ENCODE results near the gene C9orf78. TPM values are rescaled to one million over a fixed set of nuclear protein-coding genes. Genes with fewer than 3 reads are reported as not detected.

C9orf78 gene
- total RNA-seq, 1 donor from 2014 or later: 77.3 TPM

DNA sequence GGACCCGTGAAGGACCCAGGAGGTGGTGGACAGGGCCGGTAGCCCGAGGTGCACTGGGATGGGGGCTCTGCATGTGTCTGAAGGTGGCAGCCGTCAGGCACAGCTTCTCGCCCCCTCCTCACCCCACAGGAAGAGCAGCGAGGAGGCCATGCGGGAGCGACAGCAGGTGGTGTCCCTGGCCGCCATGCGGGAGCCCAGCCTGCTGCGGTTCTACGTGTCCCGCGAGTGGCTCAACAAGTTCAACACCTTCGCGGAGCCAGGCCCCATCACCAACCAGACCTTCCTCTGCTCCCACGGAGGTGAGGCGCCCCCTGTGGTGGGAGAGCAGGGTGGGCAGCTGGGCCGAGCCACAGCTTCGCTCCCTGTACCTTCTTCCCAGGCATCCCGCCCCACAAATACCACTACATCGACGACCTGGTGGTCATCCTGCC, 40.1 kb upstream of the C9orf78 start:
- TF ChIP-seq, protein P1, sequence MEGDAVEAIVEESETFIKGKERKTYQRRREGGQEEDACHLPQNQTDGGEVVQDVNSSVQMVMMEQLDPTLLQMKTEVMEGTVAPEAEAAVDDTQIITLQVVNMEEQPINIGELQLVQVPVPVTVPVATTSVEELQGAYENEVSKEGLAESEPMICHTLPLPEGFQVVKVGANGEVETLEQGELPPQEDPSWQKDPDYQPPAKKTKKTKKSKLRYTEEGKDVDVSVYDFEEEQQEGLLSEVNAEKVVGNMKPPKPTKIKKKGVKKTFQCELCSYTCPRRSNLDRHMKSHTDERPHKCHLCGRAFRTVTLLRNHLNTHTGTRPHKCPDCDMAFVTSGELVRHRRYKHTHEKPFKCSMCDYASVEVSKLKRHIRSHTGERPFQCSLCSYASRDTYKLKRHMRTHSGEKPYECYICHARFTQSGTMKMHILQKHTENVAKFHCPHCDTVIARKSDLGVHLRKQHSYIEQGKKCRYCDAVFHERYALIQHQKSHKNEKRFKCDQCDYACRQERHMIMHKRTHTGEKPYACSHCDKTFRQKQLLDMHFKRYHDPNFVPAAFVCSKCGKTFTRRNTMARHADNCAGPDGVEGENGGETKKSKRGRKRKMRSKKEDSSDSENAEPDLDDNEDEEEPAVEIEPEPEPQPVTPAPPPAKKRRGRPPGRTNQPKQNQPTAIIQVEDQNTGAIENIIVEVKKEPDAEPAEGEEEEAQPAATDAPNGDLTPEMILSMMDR (IDR thresholded peaks at IDR 0.05; ENCODE audit: insufficient read depth, low read length, poor library complexity, severe bottlenecking): no peak
- Histone ChIP-seq H3K27me3 (ENCODE audit: control insufficient read depth, insufficient read depth, low read length) (no peaks in the 10 kb centered on the region), H3K36me3 (ENCODE audit: control insufficient read depth, insufficient read depth, low read length) (peaks cover 1% of the 10 kb centered on the region), H3K4me3 (ENCODE audit: low read depth, low read length) (no peak overlapping the region)
- no peak for DNase-seq (ENCODE audit: low read depth)

DNA sequence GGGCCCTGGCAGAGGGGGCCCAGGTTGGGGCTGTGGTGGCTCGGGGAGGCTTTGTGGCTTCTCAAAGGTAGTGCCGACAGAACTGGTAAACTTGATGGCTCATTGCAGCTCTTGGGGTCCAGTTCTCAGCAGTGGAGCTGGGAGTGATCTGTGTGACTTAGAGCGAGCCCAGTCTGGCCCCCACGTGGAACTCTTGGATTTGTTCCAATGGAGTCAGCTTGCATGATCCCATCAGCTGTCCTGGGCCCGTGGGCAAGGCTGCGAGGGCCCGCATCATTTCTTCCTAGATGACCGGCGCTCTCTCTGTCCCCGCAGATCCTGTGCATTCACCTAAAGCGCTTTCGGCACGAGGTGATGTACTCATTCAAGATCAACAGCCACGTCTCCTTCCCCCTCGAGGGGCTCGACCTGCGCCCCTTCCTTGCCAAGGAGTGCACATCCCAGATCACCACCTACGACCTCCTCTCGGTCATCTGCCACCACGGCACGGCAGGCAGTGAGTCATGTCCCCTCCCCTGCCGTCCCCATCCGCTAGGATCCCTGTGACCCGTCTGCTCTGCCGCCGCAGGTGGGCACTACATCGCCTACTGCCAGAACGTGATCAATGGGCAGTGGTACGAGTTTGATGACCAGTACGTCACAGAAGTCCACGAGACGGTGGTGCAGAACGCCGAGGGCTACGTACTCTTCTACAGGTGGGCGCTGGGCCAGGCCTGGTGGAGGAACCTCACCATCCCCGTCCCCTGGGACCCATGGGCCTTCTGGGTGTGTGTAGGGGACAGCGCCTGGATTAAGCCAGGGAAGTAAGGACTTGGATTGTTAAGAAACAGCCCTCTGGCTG, 39.4 kb upstream of the C9orf78 start:
- no peaks in the 10 kb centered on the region for H3K27me3 ChIP-seq (ENCODE audit: control insufficient read depth, insufficient read depth, low read length)
- no peak overlapping the region for H3K4me3 ChIP-seq (ENCODE audit: low read depth, low read length)
- TF ChIP-seq, protein P1 (IDR thresholded peaks at IDR 0.05; ENCODE audit: insufficient read depth, low read length, poor library complexity, severe bottlenecking): no peak
- peaks cover 1% of the 10 kb centered on the region for H3K36me3 ChIP-seq (ENCODE audit: control insufficient read depth, insufficient read depth, low read length)
- no peak for DNase-seq (ENCODE audit: low read depth)

DNA sequence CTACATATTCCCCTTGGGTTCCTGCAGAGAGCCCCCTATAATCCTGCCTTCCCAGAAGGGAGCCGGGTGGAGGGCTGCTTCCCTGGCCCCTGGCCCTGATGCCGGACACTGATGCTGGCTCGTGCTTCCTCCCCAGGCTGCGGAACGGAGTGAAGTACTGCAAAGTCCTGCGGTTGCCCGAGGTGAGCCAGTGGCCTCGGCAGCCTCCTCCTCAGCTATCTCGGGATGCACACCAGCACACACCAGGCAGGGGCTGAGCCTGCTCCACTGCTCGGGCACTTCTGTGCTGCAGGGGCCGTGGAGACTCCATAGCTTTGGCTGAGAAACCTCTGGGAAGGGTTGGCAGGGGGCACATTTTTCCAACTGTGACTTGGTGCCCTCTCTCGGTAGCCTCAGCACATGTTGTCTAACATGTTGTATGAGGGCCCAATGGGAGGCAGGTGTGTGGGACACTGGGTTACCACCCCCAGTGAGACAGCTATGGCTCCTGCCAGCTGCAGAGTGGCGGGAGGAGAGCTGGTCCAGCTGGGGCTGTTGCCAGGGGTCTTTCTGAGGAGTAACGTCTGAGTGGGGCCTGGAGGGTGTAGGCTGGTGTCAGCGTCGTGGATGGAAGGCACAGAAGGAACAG, 38.6 kb upstream of the C9orf78 start:
- H3K27me3 ChIP-seq (ENCODE audit: control insufficient read depth, insufficient read depth, low read length): no peaks in the 10 kb centered on the region
- DNase-seq (ENCODE audit: low read depth): no peak
- peaks cover 1% of the 10 kb centered on the region for H3K36me3 ChIP-seq (ENCODE audit: control insufficient read depth, insufficient read depth, low read length)
- no peak overlapping the region for H3K4me3 ChIP-seq (ENCODE audit: low read depth, low read length)
- TF ChIP-seq, protein P1 (IDR thresholded peaks at IDR 0.05; ENCODE audit: insufficient read depth, low read length, poor library complexity, severe bottlenecking): no peak

DNA sequence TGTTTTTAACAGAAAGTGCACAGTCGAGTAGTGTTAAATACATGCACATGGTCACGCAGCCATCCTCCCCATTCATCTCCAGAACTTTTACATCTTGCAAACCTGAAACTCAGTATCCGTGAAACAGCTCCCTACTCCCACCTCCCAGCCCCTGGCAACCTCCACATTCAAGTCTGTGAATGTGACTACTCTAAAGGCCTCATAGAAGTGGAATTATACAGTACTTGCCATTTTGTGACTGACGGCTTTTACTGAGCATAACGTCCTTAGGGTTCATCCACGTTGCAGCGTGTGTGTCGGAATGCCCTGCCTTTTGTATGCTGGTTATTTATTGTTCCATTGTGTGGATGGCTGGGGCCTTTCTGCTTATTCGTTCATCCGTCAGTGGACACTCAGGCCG, 36.0 kb upstream of the C9orf78 start:
- no peak overlapping the region for H3K4me3 ChIP-seq (ENCODE audit: low read depth, low read length)
- H3K27me3 ChIP-seq (ENCODE audit: control insufficient read depth, insufficient read depth, low read length): no peaks in the 10 kb centered on the region
- H3K36me3 ChIP-seq (ENCODE audit: control insufficient read depth, insufficient read depth, low read length): peaks cover 3% of the 10 kb centered on the region
- DNase-seq (ENCODE audit: low read depth): no peak
- TF ChIP-seq, protein P1 (IDR thresholded peaks at IDR 0.05; ENCODE audit: insufficient read depth, low read length, poor library complexity, severe bottlenecking): no peak

DNA sequence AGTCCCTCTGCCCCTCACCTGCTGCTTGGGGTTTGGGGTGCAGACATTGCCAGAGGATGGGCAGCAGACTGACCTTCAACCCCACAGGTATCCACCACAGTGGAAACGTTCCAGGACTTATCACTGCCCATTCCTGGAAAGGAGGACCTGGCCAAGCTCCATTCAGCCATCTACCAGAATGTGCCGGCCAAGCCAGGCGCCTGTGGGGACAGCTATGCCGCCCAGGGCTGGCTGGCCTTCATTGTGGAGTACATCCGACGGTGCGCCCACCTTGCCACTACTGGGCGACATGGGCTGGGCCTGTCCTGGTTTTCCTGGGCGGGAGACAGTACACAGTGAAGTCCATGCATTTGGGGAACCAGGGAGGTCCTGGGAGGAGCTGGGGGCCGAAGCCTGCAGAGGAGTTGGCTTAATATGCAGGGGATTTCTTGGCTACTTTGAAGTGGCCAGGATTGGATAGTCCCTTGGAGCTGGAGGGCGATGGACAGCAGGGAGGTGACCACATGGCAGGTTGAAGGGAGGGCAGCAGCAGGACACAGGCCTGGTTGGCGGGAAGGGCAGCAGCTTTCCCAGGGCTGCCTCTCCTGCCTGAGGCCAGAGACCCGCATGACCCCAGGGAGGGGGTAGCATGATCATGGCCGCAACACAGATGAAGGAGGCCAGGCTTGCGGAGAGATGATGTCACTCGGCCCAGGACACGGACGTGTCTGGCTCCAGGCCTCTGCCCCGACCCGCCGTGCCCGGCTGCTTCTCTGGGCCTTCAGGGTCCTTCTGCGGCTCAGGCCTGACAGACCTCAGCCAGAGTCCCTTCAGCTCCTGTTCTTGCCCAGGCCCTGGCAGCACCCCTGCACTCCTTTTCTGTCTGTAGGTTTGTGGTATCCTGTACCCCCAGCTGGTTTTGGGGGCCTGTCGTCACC, 34.8 kb upstream of the C9orf78 start:
- no peak overlapping the region for H3K4me3 ChIP-seq (ENCODE audit: low read depth, low read length)
- TF ChIP-seq, protein P1 (IDR thresholded peaks at IDR 0.05; ENCODE audit: insufficient read depth, low read length, poor library complexity, severe bottlenecking): no peak
- H3K27me3 ChIP-seq (ENCODE audit: control insufficient read depth, insufficient read depth, low read length): no peaks in the 10 kb centered on the region
- DNase-seq (ENCODE audit: low read depth): no peak
- H3K36me3 ChIP-seq (ENCODE audit: control insufficient read depth, insufficient read depth, low read length): peaks cover 3% of the 10 kb centered on the region

Data from kidney epithelial cell (primary cell).